ENCODE measurements around the gene ATP6V0E2. TPM values are rescaled to one million over a fixed set of nuclear protein-coding genes. Genes with fewer than 3 reads are reported as not detected.

The ATP6V0E2 gene
- total RNA-seq, 1 donor from 2014 or later: 40.8 TPM

GRCh38 chr7:149850716-149851115 lies 23.1 kb upstream of the ATP6V0E2 start:
- H3K36me3 ChIP-seq (ENCODE audit: control insufficient read depth, insufficient read depth, low read length): no peaks in the 10 kb centered on the region

GRCh38 chr7:149851449-149851848 lies 22.3 kb upstream of the ATP6V0E2 start:
- TF ChIP-seq CTCF (IDR thresholded peaks at IDR 0.05; ENCODE audit: insufficient read depth, low read length, poor library complexity, severe bottlenecking): no peak
- H3K4me3 ChIP-seq (ENCODE audit: low read depth, low read length): no peak overlapping the region
- no peaks in the 10 kb centered on the region for H3K36me3 ChIP-seq (ENCODE audit: control insufficient read depth, insufficient read depth, low read length)
- no peak for DNase-seq (ENCODE audit: low read depth)
- H3K27me3 ChIP-seq (ENCODE audit: control insufficient read depth, insufficient read depth, low read length): no peaks in the 10 kb centered on the region

More at GRCh38 chr7:149850716-149851115, 23.1 kb upstream of the ATP6V0E2 start:
- TF ChIP-seq CTCF (IDR thresholded peaks at IDR 0.05; ENCODE audit: insufficient read depth, low read length, poor library complexity, severe bottlenecking): no peak
- DNase-seq (ENCODE audit: low read depth): no peak
- H3K4me3 ChIP-seq (ENCODE audit: low read depth, low read length): no peak overlapping the region
- no peaks in the 10 kb centered on the region for H3K27me3 ChIP-seq (ENCODE audit: control insufficient read depth, insufficient read depth, low read length)

- no peak for DNase-seq (ENCODE audit: low read depth)
Observed at GRCh38 chr7:149853157-149853556, 20.6 kb upstream of the ATP6V0E2 start.

GRCh38 chr7:149854611-149855360 lies 19.0 kb upstream of the ATP6V0E2 start:
- H3K36me3 ChIP-seq (ENCODE audit: control insufficient read depth, insufficient read depth, low read length): no peaks in the 10 kb centered on the region
- H3K27me3 ChIP-seq (ENCODE audit: control insufficient read depth, insufficient read depth, low read length): no peaks in the 10 kb centered on the region
- no peak for DNase-seq (ENCODE audit: low read depth)
- H3K4me3 ChIP-seq (ENCODE audit: low read depth, low read length): no peak overlapping the region
- no peak for TF ChIP-seq CTCF (IDR thresholded peaks at IDR 0.05; ENCODE audit: insufficient read depth, low read length, poor library complexity, severe bottlenecking)

More at GRCh38 chr7:149853157-149853556, 20.6 kb upstream of the ATP6V0E2 start:
- H3K27me3 ChIP-seq (ENCODE audit: control insufficient read depth, insufficient read depth, low read length): no peaks in the 10 kb centered on the region
- H3K4me3 ChIP-seq (ENCODE audit: low read depth, low read length): no peak overlapping the region
- TF ChIP-seq CTCF (IDR thresholded peaks at IDR 0.05; ENCODE audit: insufficient read depth, low read length, poor library complexity, severe bottlenecking): no peak
- H3K36me3 ChIP-seq (ENCODE audit: control insufficient read depth, insufficient read depth, low read length): no peaks in the 10 kb centered on the region

- TF ChIP-seq CTCF (IDR thresholded peaks at IDR 0.05; ENCODE audit: insufficient read depth, low read length, poor library complexity, severe bottlenecking): no peak
- H3K27me3 ChIP-seq (ENCODE audit: control insufficient read depth, insufficient read depth, low read length): no peaks in the 10 kb centered on the region
- no peak overlapping the region for H3K4me3 ChIP-seq (ENCODE audit: low read depth, low read length)
- no peaks in the 10 kb centered on the region for H3K36me3 ChIP-seq (ENCODE audit: control insufficient read depth, insufficient read depth, low read length)
- DNase-seq (ENCODE audit: low read depth): peak; percentile 26
Observed at GRCh38 chr7:149855361-149856305, 18.1 kb upstream of the ATP6V0E2 start.
